SHP77 treated with DMSO at 0.1 percent for 48 hours (cell line): ENCODE results near the gene CYFIP1.

Source experiments
- DNase-seq: peaks from one replicate; lab custom pipeline; 2025; lab: John Stamatoyannopoulos, UW

The CYFIP1 gene

DNA sequence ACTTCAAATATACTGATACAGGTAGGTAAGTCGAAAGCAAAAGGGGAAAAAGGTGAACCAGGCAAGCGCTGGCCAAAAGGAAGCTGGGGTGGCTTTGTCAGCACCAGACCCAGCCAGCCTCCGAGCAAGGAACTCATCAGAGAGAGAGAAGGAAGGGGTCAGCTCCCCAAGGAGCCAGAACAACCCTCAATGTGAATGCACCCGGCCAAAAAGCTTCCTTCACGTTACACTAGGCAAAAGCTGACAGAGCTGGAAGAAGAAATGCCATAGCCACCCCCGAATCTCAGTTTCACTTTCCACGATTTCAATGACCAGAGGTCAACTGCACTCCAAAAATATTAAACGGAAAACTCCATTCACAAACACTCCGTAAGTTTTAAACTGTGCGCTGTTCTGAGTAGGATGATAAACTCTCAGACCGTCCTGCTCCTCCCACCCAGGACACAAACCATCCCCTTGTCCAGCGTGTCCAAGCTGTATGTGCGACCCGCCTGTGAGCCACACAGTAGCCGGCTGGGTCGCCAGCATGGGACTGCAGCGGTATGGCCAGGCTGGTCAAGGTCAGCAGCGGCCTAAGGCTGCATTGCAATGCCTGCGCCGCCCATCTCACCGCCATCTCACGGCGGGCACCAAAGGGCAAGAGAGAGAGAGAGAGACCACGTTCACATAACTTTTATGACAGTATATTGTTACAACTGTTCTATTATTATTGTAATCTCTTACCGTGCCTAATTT lies 29.7 kb downstream of the CYFIP1 start:
- DNase-seq, result no peak

DNA sequence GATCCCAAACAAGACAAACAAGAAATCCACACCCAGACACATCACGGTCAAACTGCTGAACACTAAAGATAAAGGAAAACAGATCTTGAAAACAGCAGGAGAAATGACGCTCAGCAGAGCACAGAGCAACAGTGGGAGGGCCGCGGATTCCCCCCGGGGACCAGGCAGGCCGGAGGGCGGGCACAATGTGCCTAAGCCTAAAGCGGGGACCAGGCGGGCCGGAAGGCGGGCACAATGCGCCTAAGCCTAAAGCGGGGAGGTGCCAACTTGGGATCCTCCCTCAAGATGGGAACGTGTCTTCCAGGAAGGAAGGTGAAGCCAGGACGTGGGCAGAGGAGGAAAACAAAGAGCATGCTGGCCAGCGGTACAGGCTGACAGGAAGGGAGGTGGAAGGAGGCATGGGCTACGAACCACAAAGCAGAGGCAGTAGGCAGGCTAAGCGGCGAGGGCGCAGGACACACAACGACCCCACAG lies 31.1 kb downstream of the CYFIP1 start:
- no peak for DNase-seq

- no peak for DNase-seq
These were observed 32.1 kb downstream of the CYFIP1 start for GRCh38 chr15:22948056-22948455.

GRCh38 chr15:22947101-22948000 lies 32.8 kb downstream of the CYFIP1 start:
- DNase-seq, result no peak

DNA sequence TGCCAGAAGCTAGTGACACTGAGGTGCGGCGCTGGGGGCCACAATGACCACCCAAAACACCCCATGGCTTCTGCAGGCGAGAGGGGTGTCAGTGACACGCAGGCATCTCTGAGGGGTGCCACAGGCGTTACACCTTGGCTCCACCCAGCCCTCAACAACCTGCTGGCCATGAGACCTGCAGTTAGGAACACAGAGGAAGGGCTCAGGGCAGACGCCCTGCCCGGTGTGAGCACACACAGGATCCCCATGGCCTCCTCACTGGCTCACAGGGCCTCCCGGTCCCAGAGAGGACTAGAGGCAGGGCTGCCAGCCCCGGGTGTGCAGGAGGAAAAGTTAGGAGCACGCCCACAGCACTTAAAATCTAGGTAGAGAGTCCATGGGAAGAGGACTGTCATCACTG lies 35.1 kb downstream of the CYFIP1 start:
- no peak for DNase-seq

DNA sequence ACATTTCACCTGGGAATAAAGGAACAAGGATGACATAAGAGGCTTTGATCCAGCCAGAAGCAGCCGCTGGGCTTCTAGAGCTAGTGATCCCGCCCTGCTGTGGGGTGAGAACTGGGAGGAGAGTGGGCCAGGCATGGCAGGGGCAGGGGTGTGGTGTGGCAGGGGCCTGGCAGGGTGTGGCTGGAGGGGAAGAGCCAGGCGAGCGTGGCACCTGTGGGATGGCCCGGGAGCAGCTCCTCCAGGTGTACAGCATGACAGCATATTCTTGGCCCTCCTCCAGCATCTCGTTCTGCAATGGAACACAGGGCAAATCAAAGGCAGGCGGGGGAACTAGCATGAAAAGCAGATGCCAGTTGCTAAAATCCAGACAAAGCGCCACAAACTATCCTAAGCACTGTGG lies 35.5 kb downstream of the CYFIP1 start:
- DNase-seq, result no peak

GRCh38 chr15:22942877-22943276 lies 37.3 kb downstream of the CYFIP1 start:
- DNase-seq, result peak; percentile 11

GRCh38 chr15:22942306-22942855 lies 37.8 kb downstream of the CYFIP1 start:
- DNase-seq, result no peak

GRCh38 chr15:22941179-22941578 lies 39.0 kb downstream of the CYFIP1 start:
- no peak for DNase-seq

DNA sequence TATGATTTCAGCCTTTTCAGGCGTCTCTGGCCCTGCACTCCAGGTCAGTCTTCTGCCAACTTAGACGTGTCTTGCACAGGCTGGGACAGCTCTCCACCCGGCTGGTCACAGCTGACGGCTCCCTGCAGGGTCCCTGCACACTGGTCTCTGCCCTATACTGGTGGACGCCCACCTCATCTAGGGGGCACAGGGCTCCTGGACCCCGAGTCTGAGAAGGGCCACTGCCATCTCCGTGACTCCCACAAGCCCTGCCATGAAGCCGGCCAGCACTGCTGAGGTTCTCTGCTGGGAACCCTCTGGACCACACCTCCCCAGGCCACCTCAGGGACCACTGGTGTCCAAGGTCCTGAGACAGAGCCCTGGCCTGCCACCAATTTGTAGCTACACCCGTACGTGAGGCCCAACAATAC lies 40.5 kb downstream of the CYFIP1 start:
- DNase-seq, result no peak

- no peak for DNase-seq
These were observed 41.1 kb downstream of the CYFIP1 start for GRCh38 chr15:22939051-22939450.

DNA sequence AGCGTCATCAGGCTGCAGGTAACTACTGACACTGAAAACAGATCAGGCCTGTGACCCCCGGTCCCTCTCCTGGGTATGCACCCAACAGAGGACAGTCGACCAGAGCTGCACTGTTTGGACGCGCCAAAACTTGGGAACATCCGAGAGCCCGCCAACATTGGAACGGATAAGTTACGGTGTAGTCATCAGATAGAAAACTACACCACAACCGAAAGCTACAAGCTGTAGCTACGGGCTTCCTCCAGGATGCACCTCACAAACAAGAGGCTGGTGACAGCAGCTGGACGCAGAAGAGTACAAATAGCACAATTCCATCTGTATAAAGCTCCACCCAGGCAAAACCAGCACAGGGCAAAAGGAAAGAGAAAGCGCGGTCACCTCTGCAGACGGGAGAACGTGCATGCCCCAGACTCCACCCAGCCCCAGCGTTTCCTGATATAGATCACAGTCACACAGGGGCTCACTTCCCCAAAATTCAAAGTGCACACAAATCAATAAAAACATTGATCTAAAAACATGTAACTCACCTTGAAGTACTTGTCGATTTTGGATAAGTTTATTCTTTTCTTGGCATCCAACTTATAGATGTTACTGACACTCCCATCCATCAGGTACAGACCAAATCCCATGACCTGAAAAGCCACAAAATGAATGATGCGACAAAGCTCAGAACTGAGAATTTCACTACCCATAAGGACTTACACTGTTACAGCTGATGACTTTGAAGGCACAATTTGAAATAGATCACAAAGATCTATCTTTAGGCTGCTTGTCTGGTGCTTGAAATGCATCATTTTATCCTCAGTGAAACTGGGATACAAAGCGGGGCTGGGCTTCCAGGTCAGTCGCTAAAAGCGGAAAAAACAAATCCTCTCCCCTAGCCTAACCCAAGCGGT lies 43.3 kb downstream of the CYFIP1 start:
- no peak for DNase-seq

DNA sequence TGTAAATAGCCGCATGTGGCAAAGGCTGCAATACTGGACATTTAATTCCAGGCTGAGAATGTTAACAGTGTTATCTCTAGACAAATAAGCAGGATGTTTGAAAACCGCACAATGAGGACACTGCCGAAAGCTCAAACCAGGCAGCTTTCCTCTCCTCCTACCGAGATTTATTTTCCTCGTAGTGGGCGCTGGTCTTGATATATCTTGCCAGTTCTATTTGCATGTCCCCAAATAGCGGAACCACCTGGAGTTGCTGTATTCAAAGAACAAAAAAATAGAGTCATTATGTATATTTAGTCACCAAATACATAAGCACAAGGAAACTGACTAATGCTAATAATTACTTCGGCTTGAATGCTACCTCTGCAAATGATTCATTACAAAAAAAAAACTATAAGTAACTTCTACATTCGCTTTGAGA lies 46.5 kb downstream of the CYFIP1 start:
- no peak for DNase-seq

GRCh38 chr15:22931784-22932536 lies 48.2 kb downstream of the CYFIP1 start:
- no peak for DNase-seq

DNA sequence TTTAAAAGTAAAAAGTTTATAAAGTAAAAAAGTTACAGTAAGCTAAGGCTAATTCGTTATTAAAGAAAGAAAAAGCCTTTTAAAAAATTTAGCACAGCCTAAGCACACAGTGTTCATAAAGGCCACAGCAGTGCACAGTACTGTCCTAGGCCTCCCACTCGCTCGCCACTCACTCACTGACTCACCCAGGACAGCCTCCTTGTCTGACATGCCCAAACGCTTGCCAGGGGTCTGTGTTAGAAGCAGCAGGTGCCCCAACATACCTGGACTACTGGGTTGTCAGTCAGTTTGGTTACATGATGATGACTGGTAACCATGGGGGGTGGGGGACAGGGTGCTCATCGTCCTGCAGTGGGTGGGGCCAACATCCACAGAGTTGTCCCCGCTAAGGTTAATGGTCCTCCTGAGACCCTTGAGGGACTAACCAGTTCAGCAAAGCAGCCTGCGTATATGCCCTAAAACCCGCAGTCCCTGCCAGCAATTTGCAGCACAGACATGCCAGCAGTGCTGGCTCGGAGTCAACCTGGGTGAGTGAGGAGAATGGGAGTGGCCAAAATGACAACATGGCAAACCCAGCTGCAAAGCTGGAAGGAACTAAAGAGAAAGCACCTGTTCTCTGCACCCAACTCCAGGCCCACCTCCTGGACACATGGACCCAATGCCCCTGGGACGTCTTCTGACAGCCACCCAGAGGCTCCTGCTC lies 49.2 kb downstream of the CYFIP1 start:
- DNase-seq, result no peak

- DNase-seq, result no peak
These were observed 52.4 kb downstream of the CYFIP1 start for GRCh38 chr15:22927761-22928160.

DNA sequence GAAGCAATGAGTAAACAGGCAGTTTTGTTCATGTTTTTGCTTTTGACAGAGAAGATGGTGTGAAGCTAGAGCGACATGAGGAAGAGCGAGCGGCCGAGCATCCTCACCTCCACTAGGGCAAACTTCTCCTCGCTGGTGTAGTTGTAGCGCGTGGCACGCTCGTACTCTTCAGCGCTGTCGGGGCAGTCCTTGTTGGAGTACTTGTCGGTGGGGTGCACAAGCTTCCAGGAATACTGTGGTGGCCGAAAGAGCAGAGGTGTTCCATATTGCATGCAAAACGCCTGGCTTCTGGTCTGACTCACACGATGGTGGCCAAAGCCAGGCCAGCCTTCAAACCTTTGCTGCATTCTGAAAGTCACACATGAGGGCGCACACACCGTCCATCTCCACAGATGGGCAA lies 54.3 kb downstream of the CYFIP1 start:
- no peak for DNase-seq

DNA sequence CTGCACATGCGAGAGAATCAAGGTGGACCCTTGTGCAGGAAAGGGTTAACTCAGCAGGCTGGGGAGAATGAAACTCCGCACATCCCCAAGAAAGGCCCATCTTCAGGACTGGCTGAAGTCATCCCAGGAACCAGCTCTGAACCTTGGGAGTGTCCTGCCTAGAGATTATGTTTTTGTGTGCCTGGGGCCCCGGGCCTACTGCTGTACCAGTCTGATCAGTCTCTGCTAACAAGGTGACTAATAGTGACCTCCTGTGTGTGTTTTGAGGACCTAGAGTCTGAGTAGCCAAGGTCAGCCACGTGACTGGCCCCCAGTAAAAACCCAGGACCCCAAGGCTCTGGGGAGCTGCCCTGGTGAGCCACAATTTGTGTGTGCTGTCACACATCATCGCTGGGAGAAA lies 58.2 kb downstream of the CYFIP1 start:
- no peak for DNase-seq

DNA sequence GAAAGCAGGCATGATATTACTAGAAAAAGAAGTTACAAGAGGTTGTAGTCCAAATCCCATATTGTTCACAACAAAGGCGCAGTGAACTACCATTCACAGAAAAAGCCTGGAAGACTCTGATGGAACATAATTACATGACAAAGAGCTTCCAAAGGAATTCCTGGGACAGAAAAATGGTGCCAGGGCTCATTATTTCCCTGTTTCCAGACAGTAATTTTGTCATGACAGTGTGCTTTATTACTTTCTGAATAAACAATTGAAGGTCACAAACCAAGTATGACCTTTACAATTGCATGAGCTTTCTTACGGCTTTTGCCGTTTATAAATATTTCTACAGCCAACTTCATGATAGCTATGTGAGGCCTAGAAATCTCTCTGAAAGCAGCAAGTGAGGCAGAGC lies 61.0 kb downstream of the CYFIP1 start:
- DNase-seq, result no peak

DNA sequence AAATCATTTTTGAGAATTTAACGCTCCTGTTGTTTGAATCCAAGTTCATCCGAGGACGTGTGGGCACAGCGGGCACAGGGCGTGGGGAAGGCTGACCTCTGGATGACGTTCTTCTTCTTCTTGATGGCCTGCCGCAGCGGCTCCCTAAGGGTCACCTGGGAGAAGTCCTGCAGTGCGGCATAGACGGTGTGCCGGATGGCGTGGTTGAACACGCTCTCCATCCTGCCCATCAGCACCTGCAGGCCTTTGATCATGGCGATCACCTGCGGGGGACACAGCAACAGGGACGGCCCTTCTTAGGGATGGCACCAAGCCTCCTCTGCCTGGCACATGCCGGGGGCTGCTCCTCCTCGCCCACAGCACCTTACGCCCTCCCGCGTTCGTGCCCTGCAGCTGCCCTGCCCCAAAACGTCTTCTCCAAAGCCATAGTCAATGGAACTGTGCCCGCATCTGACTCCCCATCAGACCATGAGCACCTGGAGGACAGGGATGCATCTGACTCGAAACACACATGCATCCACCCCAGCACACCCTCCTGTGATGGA lies 61.5 kb downstream of the CYFIP1 start:
- DNase-seq, result no peak
